ENCODE data around the gene IVL.

The IVL gene, protein sequence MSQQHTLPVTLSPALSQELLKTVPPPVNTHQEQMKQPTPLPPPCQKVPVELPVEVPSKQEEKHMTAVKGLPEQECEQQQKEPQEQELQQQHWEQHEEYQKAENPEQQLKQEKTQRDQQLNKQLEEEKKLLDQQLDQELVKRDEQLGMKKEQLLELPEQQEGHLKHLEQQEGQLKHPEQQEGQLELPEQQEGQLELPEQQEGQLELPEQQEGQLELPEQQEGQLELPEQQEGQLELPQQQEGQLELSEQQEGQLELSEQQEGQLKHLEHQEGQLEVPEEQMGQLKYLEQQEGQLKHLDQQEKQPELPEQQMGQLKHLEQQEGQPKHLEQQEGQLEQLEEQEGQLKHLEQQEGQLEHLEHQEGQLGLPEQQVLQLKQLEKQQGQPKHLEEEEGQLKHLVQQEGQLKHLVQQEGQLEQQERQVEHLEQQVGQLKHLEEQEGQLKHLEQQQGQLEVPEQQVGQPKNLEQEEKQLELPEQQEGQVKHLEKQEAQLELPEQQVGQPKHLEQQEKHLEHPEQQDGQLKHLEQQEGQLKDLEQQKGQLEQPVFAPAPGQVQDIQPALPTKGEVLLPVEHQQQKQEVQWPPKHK

GRCh38 chr1:152907686-152908601 is at the start of gene IVL:
TSS of gene IVL (plus strand) at chr1:152908546. CDS start at chr1:152909798, 1,252 bp downstream.
- DNase-seq (ENCODE audit: low read depth) = no peak

DNA sequence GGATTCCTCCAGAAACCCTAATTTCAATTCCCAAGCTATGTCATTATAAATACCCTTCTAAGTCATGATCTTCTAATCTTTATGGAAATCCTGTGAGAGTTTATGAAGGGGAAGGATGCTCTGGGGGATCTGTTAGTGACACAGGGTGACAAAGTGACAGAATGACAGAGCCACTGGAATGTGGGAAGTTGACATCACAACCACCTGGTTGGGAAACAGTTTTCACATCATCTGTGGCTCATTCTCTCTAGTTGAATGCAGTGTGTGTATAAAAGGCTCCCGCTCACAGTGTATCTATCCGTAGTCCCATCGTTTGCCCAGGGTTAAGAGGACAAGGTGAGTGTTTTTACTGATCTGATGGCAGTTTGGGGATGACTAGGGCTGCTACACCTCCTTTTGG is 48.6 kb upstream of the IVL start, which contains the start of gene LCE7A:
LCE7A (plus strand) TSS at position 301 of the 400 bp plus-strand sequence. CDS start 702 bp downstream, outside the sequence.
- DNase-seq (ENCODE audit: low read depth) = no peak

GRCh38 chr1:152860129-152860528 is 48.2 kb upstream of the IVL start:
- no peak for DNase-seq (ENCODE audit: low read depth)

DNA sequence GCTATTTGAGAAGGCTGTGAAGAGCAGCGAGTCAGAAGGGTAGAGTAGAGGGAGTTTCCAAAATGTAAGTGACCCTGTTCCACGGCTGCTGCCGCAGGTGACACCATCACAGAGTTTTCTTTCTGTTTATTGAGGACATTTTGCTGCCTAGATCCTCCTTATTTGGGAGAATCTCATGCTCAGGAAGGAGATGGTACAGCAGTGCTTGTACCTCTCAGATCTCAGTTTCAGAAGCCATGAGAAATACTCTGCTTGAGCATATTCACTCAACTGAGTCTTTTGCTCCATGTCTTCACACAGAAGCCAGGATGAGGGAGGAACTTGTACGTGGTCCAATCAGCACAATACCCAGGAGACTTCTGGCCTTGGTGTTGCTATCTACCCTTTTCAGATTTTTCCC is 47.0 kb upstream of the IVL start:
- DNase-seq (ENCODE audit: low read depth) = no peak

GRCh38 chr1:152864443-152864842 is 43.9 kb upstream of the IVL start:
- DNase-seq (ENCODE audit: low read depth) = no peak

DNA sequence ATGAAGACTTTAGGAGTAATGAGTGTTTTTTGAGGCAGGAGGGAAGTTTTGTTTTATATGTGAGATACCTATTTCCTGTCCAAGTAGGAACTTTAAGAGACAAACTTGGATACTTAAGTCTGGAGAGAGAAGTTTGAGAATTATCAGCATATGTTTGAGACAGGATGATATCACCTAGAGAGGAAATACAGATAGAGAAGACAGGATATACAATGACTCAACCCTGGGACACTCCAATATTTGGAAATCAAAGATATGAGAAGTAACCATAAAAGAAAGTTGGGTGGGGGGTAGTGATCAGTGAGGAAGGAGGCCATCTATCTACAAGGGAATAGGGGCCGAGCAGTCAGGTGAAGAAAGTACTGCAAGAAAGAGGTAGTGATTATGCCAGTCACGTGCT is 42.0 kb upstream of the IVL start:
- no peak for DNase-seq (ENCODE audit: low read depth)

DNA sequence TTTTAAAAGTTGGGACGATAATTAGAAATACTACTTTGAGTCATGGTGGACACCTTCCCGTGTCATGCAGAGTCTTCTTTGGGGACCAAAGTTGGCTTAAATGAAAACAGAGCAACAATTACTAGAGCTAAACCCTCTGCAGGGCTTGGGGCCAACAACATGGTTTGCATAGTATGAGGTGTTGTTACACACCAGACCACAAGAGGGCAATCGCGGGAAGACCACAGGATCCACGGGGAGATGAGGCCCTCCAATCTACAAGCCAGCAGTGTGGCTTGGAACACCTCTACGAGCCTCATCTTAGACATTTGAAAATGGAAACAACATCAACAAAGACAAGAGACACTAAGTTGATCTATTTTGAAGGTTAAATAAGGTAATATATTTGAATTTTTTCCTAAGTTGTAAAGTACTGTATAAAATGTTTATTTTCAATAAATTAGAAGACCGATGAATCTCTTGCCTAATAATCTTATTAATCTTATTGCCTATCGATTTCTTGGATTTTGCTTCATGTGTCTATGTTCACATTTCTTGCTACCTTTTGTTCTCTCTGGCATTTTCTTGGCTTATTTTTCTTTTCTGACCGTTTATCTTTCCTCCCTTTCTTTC is 38.4 kb upstream of the IVL start:
- peak; percentile 17 for DNase-seq (ENCODE audit: low read depth)

DNA sequence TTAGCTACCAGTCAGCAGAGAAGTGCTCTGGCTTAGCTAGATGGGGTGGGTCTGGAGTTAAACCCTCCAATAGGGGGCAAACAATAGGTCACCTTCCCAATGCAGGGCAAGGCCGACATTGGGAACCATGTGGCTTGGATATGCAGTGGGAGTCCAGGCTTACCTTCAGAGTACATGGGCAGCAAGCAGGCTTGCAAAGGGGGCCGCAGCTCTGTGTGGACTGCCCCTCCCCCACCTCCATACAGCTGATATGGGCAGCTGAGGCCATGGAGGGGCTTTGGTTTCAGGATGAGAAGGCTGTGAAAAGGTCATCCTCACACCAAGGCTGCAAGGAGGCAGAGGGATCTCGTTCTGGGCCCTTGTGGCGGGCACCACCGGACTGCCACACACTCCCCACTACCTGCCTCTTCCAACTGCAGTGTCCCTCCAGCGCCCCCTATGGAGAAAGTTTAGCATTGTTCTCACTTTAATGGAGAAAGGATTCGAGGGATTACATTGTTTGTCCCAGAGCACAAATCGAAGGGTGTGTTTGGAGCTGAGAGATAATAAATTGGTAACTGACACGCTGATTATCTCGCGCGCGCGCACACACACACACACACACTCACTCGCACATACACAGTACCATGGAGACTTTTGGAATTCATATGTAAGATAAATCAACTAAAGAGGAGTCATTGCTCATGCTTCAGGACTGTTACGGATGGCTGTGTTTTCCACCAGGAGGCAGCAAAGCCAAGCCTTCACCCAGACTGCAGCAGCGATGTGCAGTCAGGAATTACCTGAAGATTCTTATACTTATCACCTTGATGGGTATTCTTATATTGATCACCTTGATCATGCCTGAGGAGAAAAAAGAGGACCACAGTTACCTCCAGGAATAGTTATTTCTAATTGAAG is 37.3 kb upstream of the IVL start:
- DNase-seq (ENCODE audit: low read depth) = no peak

- no peak for DNase-seq (ENCODE audit: low read depth)
These were observed 36.6 kb upstream of the IVL start for GRCh38 chr1:152871731-152872126.

DNA sequence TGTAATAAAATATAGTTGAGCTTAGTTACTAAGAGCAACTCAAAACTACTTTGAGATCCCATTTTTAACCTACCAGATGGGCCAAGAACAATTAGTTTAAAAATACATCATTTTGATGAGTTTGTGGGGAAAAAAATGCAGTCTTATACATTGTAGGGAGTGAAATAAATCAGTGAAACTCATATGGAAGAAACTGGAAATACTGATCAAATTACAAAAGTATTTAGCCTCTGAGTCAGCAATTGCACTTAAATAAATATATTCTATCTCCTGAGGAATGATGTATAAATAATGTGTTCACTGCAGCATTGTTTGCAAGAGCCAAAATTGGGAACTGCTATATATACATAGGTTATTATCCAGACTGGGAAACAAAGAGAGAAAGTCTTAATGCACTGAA is 34.9 kb upstream of the IVL start:
- DNase-seq (ENCODE audit: low read depth) = no peak

GRCh38 chr1:152876827-152877226 is 31.5 kb upstream of the IVL start:
- no peak for DNase-seq (ENCODE audit: low read depth)

GRCh38 chr1:152878042-152878441 is 30.3 kb upstream of the IVL start, which contains the start of gene SMCP:
TSS of gene SMCP (plus strand) at chr1:152878322. CDS start at chr1:152884423, 6,101 bp downstream.
- no peak for DNase-seq (ENCODE audit: low read depth)

DNA sequence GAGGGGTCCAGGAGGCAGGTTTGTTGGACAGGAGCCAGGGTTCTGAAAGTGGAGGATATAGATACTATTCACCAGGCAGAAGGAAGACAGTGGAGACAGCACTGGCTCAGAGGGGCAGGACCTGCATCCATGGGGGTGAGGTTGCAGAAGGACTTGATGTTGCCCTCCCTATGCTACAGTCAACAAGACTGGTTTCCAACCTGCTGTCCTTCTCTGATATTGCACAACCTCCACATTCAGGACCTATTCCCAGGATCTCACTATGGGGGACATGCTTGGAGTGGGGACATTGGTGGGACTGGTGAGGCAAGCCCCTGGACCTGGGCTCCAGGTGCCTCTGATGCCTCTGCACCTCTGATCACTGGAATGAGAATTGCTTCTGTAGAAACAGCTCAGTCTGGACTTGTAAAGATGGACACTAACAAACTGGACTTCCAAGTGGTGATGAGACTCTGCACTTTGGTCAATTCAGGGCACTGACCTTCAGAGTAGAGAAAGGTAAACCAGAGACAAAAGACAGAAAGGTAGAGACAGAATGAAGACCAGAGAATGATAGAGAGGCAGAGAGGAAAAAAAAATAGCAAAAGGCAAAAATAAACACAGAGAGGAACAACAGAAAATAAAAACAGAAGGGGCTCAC is 28.7 kb upstream of the IVL start:
- DNase-seq (ENCODE audit: low read depth) = no peak

DNA sequence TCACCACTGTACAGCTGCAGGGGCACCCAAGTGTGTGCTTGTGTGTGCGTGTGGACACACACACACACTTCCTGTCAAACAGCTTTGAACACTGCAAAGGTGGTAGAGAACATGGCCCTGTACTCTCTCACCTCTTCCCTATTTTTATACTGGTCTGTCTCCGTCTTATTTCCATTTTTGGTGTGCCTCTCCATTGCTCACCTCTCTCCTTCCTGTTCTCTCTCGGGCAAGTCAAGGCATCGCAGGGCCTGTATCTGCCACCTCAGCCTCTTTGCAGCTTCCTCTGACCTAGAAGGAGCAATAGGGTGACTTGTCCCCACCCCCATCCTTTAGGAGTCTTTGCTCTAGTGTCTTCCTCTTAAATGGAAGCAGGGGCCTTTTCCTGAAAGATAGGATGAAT is 28.0 kb upstream of the IVL start:
- DNase-seq (ENCODE audit: low read depth) = no peak

DNA sequence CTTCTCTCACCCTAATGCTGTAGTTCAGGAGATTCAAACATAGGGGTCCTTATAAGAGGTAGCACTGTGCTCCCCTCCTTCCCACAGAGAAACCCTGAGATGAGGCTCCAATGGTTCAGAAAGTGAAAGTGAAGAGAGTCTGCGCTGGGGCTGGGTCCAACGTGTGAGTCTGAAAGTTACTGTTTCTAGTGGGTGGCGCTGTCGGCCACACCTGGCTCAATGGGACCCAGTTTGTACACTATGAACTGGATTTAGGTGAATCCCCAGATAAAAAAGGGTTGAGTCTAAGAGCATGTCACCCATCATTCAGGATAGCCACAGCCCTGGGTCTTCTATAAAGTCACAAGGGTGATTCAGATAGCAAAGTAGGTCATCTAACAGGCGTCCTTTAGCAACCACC is 27.4 kb upstream of the IVL start:
- DNase-seq (ENCODE audit: low read depth) = no peak

- DNase-seq (ENCODE audit: low read depth) = no peak
These were observed 24.3 kb upstream of the IVL start for GRCh38 chr1:152884085-152884484.

DNA sequence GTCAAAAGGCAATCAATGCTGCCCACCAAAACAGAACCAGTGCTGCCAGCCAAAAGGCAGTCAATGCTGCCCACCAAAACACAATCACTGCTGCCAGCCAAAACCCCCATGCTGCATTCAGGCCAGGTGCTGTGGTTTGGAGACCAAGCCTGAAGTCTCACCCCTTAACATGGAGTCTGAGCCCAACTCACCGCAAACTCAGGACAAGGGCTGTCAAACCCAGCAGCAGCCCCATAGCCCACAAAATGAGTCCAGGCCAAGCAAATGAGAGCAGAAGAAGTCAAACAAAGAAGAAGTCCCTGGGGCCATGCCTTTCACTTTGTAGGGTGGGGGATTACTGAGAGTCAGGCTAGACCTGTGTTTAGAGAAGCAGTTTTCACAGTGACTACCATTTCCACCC is 23.8 kb upstream of the IVL start:
- DNase-seq (ENCODE audit: low read depth) = no peak

GRCh38 chr1:152884966-152885624 is 23.3 kb upstream of the IVL start:
- DNase-seq (ENCODE audit: low read depth) = no peak

DNA sequence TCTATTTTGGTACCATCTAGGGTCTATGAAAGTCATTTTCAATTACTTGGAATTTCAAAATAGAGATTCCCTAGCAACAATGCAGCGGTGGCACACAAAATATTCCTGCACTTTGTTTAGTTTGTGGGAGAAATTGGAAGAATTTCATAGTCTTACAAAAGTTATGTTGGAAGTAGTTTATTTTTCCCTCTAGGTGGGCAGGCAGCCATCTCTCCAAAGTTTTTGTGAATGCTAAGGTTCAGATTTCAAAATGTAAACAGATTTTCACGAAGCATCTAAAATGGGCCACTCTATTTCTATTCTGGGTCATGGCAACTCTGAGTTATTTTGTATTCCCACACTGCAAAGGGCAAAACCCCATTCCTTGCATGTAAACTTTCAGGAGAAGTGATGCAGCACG is 22.3 kb upstream of the IVL start:
- no peak for DNase-seq (ENCODE audit: low read depth)
